Stimulated activated CD8-positive, alpha-beta memory T cell treated with anti-CD3 and anti-CD28 coated beads, Interleukin-7, amount 100 ng/mL, for 1 hour (primary cell): ENCODE measurements around the gene MSGN1.
"Not testable (repeated sequence)": the region's sequence is repeated elsewhere in the genome, so short reads cannot be mapped to it uniquely, and the experiment has no call there.

Experiments
- DNase-seq, 2 donors: peaks; one replicate each; pipeline ENCODE4 v3.0.0-alpha.2; 2020; ENCODE audit warnings: low read depth in 2 of 2

The MSGN1 gene

DNA sequence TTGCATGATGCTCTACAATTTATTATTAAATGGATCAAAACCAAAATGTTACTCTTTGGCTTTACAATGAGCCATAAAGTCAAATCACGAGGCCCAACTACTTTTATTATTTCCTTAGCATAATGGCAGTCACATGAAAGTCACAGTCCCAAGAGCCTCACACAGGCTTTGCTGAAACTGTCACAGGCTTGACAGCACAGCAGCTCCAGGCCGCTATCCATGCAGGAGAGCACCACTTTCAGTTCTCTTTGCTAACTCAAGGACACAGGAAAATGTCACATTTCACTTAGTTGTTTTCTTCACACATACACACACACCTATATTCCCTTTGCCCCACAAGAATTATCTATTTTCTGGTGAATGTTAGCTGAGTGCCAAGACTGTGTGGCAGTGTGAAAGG lies 11.1 kb upstream of the MSGN1 start:
- no peak for DNase-seq

DNA sequence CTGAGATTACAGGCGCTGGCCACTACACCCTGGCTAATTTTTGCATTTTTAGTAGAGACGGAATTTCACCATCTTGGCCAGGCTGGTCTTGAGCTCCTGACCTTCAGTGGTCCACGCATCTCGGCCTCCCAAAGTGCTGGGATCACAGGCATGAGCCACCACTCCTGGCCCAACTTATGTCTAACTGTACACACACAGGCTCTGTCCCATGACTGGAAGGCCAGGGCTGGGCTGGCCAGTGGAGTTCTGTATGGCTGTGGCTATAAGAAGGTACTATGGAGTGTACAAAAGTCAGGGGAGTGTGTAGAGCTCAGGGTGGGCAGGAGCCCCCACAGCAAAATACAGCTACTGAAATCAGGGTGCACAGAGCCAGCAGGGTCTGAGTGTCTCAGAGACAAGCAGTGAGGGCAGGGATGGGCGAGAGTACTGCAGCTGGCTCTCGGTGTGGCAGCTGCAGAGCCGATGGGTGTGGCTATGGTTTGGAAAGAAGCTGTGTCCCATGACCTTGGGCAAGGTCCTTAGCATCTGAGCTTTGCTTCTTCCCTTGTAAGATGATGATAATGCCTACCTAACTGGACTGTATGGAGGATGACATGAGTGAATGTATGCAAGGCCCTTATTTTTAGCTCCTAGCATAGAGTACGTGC lies 10.4 kb upstream of the MSGN1 start:
- DNase-seq: no peak

DNA sequence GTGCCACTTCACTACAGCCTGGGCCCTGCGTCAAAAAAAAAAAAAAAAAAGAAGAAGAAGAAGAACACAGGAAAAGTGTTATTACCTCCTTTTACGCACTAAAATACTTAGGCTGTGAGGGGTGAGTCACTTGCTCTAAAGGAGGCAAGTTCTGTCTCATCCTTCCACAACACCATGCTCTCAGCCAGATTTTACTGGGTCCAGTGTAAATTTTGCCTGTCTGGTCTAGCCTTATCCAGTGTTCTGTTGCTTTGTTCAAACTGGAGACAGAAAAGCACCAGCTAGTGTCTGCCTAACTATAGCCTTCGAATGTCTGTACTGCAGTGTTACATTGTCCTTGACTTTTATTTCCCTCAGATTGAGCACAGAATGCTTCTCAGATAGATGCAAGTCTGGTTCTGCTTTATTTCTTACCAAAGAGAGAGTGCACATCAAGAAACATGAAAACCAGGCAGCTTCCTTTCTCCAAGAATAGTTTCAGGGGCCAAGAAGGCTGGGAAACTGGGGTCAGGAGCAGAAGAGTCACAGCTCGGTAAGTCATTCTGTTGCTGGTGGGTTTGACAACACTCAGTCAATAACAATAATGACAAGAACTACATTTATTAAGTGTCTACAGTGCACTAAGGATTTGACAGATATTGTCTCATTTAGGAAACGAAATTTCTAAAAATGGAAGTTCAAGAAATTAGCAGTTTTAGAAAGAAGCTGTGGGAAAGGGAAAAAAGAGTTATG lies 3.1 kb upstream of the MSGN1 start:
- DNase-seq: no peak

DNA sequence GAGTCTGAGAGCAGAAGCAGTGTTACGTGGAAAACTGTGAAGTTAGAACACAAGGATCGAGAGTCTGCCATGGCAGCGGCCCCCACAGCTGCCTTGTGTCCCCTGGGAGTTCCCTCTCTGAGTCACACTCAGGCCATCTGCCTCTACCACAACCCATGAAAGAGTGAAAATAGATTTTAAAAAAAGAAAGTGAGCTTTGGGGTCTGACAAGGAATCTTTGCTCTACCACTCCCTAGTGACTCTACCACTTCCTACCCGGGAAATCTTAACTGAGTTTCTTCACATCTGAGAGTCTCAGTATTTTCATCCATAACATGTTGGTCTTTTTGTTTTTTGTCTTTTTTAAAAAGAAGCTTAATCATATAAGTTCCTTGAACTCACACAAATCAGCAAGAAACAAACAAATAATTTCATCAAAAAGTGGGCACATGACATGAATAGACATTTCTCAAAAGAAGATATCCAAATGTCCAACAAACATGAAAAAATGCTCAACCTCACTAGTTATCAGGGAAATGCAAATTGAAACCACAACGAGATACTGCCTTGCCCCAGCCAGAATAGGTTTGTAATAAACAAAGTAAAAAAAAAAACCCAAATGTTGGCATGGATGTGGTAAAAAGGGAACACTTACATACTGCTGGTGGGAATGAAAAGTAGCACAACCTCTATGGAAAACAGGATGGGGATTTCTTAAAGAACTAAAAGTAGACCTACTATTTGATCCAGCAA lies 2.4 kb upstream of the MSGN1 start:
- DNase-seq: no peak

DNA sequence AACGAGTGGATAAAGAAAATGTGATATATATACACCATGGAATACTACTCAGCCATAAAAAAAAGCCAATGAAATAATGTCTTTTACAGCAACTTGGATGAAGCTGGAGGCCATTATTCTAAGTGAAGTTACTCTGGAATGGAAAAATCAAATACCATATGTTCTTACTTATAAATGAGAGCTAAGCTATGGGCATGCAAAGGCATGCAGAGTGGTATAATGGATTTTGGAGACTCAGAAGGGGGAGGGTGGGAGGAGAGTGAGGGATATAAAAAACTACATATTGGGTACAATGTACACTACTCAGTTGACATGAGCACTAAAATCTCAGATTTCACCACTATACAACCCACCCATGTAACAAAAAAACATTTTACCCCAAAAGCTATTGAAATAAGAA lies 1.7 kb upstream of the MSGN1 start:
- DNase-seq: no peak

DNA sequence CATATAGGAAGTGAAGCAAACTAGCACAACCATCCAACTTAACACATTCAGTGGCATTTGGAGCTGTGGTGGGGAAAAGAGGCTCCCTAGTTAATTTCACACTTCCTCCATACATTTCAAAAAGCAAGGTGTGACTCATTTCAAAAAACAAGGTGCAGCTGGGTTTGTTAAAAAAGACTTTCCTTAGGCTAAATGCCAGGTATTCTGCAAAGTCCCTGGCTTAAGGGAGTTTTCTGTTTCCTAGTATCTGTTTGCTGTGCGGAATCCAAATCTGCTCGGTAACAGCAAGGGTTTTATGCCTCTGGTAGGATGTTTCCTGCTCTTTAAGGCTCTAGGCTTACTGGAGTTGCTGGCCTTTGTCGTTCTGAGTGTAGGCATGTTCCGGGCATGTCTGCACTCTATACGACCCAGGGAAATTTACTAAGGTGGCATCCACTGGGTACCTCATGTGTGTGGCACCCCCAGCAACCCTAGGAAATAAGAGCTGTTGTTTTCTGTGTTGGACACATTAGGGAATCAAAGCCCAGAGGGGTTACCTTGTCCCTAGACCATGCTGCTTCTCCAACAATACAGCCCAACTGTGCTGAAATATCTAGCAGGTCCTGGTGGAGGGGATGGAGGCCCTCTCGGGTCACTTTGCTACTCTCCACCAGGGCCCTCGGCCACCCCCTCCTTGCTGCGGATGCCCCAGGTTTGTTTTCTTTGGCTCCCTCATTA lies 634 bp upstream of the MSGN1 start:
- no peak for DNase-seq

DNA sequence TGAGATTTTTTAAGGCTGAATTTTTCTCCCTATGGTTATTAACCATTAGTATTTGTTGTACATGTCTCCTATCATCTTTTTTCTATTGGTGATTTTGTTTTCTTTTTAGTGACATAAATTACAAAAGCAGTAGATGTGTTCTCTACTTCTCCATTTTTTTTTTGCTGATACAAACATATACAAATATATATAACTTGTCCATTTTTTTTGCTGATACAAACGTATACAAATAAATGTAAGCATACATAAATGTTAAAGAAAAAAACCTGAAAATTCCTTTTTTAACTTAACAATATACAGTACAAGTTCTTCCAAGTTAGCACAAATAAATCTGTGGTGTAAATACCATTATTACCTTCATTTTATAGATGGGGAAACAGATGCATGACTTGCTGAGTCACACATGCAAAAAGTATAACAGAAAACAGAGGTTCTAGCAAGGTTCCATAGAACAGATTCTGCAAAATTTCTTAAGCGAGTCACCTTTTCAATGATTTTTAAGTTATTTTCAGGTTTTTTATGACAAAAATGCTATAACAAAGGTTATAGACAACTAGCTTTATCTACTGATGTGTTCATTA lies 2.1 kb downstream of the MSGN1 start:
- no peak for DNase-seq

DNA sequence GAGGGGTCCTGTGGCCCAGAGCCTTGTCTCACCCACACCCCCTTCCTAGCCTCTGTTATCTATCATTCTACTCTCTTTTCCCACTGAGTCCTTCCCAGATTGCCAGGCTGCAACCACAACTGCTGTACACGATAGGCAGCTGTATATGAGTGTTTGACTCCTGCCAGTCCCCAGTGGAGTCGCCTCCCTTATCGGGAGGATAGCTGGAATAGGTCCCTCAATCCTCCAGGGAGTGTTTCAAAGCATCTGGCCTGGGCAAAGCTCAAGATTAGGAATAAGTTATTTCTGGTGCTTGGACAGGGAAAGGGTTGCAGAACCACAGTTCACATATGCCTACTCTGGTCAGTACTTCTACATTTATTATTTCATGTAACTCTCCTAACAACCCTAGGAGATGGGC lies 4.8 kb downstream of the MSGN1 start:
- no peak for DNase-seq

DNA sequence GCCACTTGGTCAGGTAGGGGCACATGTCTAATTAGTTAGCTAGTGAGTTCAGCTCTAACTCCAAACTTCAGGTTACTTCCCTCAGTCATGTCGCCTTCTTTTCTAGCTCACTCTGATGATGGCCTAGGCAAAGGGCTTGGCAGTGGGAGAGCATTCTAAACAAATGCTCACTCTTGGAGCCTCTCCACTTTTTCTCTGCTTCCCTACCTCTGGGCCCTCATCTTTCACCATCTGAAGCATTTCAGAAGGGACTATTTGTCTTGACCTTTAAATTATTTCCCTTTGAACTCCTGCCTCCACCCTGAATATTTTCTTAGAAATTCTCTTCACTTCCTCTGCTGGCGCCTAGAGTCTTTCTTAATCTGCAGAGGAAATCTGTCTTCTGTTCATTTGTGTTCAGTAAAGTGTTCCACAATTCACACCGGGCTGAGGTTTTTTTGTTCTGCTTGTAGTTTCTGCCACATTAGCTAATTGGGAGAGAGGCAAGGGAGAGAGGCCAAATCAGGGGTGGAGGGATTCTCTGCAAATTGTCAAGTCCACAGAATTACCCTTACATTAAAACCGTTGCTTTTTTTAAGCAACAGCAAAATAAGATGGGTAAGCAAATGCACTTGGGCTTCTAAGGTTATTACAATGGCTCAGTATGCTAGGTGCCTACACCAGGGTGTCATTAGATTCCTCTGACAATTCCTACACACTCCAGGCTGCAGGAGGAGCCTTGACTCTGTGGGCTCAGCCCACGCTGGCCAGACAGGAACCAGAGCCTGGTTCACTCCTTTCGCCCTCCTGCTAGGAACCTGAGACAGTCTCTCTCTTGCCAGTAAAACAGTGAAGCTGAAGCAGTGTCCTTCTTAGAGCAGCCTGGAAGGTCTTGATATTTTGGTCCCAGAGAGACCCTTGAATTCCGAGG lies 5.5 kb downstream of the MSGN1 start:
- DNase-seq: no peak

DNA sequence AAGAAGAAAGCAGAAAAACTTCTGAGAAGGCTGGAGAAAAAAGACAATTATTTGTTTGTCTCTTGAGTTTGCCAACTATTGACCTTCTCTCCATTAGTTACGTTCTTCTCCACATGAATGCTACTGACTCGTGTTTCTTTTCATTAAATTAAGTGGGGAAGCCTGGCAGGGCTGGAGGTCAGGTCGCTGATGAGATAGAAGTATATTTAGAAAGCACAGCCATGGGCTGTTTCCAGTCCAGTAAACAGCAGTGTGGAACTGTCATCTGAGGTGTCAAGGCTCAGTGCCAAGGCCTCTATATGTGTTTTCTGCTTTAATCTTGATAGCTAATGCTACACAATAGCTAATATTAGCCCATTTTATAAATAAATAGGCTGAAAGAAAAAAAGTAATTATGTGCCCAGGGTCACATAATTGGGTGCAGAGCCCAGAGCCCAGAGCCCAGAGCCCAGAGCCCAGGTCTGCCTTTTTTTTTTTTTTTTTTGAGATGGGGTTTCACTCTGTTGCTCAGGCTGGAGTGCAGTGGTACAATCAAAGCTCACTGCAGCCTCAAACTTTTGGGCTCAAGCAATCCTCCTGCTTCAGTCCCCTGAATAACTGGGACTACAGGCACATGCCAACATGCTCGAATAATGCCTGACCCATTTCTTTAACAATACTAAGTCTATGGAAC lies 6.3 kb downstream of the MSGN1 start:
- DNase-seq: no peak

DNA sequence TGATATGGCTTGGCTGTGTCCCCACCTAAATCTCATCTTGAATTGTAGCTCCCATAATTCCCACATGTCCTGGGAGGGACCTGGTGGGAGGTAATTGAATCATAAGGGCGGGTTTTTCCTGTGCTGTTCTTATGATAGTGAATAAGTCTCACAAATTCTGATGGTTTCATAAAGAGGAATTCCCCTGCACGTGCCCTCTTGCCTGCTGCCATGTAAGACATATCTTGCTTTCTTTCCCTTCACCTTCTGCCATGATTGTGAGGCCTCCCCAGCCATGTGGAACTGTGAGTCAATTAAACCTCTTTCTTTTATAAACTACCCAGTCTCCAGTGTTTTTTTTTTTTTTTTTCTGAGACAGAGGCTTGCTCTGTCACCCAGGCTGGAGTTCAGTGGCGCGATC lies 7.4 kb downstream of the MSGN1 start:
- not testable (repeated sequence) for DNase-seq

DNA sequence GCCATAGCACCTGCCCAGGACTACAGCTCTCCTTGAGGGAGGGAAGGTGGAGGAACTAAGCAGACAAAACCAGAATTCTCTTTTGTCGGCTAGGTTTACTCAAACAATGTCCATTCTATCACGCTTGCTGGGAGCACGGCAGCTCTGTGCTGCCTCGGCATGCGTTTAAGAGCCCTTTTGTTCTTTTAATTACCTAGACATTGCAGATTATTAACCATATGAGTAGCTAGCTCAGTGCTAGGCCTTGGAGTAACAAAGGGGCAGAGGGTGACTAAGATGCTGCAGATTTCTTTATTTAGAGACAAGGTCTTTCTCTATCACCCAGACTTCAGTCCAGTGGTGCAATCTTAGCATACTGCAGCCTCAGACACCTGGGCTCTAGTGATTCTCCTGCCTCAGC lies 11.1 kb downstream of the MSGN1 start:
- no peak for DNase-seq

DNA sequence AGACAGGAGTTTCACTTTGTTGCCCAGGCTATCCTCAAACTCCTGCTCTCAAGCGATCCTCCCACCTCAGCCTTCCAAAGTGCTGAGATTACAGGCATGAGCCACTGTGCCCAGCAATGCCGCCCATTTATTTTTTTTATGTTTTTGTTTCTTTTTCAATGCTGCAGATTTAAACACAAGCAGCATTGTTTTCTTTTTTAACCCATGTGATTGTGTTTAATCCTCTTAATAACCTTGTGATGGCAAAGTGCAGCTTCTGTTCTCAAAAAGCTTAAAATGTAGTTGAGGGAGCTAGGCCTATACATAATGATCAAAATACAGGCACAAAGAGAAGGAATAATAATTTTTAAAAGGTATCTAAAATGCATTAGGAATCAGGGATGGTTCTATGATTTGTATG lies 11.5 kb downstream of the MSGN1 start:
- no peak for DNase-seq

DNA sequence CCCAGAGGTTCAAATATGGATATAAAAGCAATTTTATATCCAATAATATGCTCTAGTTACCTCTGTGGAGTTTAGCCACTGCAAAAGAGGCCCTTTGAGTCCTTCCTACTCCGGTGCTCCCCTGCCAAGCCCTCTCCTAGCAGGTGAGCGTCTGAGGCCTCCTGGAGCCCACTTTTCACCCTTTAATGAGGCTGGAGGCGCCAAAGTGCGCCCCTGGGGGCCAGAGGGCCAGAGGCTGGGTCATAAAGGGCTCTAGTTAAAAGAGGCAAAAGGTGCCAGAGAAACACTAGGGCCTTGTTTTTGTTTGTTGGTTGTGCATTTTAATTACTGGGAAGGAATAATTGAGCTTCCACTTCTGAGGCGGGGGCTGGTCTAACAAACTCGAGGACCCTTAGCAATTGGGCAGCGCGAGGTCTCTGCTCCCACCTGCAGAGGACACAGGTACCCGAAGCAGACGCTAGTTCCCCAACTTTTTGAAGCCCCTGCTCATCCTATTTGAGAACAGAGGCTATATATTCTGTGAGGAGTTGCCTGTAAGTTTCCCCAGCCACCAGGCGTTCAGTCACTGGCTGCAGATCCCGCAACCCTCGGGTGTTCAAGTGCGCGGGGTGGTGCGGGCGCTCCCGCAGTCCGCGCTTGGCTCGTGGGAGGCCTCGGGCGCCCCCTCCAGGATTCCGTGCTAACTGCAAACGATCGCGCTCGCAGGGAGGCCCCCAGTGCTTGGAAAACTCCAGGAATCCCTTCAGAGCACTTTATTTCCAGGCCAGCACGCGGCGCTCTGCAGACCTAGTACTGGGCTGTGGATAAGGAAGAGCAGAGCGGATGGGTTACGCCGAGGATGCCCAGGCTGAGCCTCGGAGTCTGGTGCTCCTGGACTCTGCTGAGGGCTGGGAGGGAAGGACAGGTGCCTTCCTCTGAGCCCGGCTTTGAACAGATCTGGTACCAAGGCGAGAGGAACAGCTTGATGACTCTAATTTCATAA lies 14.1 kb downstream of the MSGN1 start:
- no peak for DNase-seq

DNA sequence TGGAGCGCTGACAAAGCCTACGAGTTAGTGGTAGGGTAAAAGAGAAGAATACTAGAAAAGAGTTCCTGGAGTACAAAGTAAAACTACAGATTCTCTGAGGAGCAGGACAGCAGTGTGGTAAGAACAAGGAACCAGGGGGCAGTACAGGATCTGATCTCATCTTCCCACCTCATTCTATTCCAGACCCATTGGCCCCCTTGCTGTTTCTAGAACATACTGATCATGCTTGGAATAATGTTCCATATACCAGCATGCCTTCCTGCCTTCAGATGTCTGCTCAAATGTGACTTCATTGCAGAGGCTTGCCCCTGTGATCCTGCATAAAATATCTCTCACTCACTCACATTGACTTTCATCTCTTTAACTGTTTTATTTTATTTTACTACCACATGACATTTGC lies 19.3 kb downstream of the MSGN1 start:
- no peak for DNase-seq

DNA sequence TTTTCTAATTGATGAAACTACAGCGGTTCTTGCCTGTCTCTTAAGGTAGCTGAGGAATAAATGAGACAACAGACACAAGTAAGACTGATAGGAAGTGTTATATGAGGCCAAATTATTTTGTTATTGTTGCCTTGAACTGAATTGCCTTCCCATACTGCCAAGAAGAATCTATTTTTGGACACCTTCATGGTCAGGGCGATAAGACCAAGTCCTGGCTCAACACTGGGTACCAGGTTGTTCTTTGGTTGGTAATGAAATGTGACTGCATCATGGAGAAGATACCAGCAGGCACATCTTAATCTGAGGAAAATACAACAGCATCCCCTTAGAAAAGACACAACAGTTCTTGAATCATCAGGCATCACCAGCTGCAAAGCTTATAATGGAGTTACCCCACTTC lies 23.7 kb downstream of the MSGN1 start:
- DNase-seq: no peak

DNA sequence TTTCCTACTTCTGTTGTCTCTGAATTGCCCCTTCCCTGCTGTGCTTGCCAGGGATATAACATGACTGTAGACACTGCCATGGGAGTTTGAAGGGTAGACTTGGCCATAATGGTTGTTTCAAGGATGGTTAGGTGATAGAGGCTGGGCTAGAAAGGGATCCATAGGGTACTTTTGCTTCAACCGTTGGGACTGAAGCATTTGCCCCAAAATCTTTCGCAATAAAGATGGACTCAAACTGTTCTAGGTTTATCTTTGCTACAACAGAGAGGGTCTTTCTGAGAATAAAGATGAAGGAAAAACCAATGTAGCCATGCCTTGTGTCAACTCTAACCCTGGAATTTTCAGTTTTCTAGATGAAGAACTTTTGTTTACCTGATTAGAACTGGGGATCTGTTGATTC lies 27.2 kb downstream of the MSGN1 start:
- no peak for DNase-seq

DNA sequence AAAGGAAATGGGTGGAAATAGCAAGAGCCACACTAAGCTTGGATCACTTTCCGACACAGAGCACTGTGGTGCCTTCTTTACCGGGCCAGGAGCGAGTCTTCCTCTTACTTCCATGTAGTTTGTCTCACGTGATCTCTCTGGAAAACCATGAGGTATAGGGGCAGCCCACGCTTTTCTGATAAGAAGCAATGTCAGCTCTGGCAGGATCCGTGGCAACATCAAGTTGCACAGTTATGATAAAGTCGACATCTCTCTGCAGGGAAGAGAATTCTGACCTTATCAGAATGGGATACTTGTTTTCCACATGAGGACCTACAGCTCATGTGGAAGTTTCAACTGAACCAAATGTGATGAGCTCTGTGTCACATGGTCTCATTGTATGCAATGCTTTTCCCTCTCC lies 29.5 kb downstream of the MSGN1 start:
- DNase-seq: no peak

DNA sequence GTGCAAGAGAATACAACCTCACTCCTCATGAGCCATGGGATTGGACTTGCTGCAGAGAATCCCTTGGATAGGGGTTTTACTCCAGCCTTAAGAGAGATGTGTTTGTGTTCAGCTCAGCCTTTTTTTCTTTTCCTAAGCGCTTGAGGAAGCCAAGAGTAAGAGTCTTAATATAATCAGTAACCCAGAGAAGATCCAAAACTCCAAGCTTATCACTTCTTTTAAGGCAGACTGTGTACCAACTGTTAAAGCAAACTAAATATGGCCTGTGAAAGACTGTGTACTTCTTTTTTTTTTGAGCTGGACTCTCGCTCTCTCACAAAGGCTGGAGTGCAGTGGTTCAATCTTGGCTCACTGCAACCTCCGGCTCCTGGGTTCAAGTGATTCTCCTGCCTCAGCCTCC lies 30.4 kb downstream of the MSGN1 start:
- no peak for DNase-seq
